HUES48 (cell line): ENCODE measurements around the gene NR5A1.

ENCODE experiments used
- H3K27ac ChIP-seq: one replicate; pipeline ENCODE4 v1.7.0; 2013; ENCODE audit warnings: low read depth, low read length, inconsistent platforms
- H3K27me3 ChIP-seq: 2 replicates; pipeline ENCODE4 v1.6.1; 2013; ENCODE audit warnings: mild to moderate bottlenecking, low read length; ENCODE audit not compliant: control insufficient read depth, insufficient read depth
- H3K36me3 ChIP-seq: 2 replicates; pipeline ENCODE4 v1.6.1; 2013; ENCODE audit warnings: low read length; ENCODE audit not compliant: control insufficient read depth, insufficient read depth
- H3K4me1 ChIP-seq: 2 replicates; pipeline ENCODE4 v1.6.1; 2013; ENCODE audit warnings: mild to moderate bottlenecking, low read length; ENCODE audit not compliant: control insufficient read depth, insufficient read depth
- H3K4me3 ChIP-seq: 2 replicates; pipeline ENCODE4 v1.5.1; 2013; ENCODE audit warnings: mild to moderate bottlenecking, low read depth, low read length
- H3K9ac ChIP-seq: 2 replicates; pipeline ENCODE4 v1.6.1; 2013; ENCODE audit warnings: mild to moderate bottlenecking, low read depth, low read length, moderate library complexity
- H3K9me3 ChIP-seq: 2 replicates; pipeline ENCODE4 v1.6.1; 2013; ENCODE audit warnings: low read length; ENCODE audit not compliant: control insufficient read depth, insufficient read depth

NR5A1 gene

DNA sequence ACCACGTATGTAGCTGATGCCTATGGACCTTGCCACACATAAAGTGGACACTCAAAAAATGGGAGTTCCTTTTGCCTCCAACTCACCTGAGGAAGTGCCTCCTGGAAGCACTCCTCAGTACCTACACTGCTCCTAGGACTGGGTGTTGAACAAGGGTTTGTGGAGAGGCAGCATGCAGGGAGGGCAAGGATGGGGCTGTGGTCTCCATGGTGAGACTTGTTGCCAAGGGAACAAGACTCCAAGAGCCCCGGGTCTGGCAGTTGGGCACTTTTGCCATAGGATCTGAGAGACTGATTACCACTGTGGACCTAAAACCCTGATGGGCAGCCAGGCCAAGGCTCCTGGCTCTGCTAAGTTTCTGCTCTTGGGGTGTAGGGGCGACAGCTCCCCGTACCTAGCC lies 6.9 kb upstream of the NR5A1 start:
- no peak overlapping the region for H3K9ac ChIP-seq
- no peak overlapping the region for H3K4me3 ChIP-seq
- H3K27ac ChIP-seq, result no peak overlapping the region
- peaks cover 2% of the 10 kb centered on the region; the same call in 1 of the 2 replicates for H3K36me3 ChIP-seq
- no peaks in the 10 kb centered on the region for H3K27me3 ChIP-seq
- 0 out of 2 replicates have a peak, but pooled peaks cover 4% of the 10 kb centered on the region for H3K4me1 ChIP-seq
- no peaks in the 10 kb centered on the region for H3K9me3 ChIP-seq

DNA sequence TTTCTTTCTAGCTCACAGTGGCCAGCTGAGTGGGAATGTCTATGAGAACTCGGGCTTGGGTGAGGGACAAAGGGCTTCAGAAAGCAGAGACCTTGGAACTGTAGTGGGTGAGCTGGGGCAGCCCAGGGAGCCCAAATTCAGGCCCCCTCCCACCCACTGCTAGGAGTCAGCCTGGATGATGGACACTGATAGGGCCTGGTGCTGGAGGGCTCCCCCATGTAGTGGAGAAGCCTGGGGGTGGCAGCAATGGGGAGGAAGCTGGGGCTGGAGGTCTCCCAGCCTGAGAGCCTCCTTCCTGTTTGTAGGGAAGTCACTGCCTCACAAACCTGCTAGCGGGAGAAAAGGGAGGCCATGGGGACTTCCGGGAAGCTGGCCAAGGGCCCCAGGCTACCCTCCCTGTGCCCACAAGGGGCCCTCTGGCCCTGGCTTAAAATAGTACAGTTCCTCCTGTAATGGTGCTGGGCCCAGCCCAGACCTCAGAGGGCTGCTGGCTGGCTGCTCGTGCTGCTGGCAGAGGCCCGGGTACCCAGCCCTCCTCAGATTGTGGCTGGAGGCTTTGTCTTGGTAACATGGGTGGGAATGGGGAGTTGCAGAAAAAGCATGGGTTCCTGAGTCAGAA lies 6.3 kb upstream of the NR5A1 start:
- H3K4me3 ChIP-seq, result no peak overlapping the region
- no peak overlapping the region for H3K27ac ChIP-seq
- H3K36me3 ChIP-seq, result no peaks in the 10 kb centered on the region
- H3K9me3 ChIP-seq, result no peaks in the 10 kb centered on the region
- 0 out of 2 replicates have a peak, but pooled peaks cover 4% of the 10 kb centered on the region for H3K4me1 ChIP-seq
- no peaks in the 10 kb centered on the region for H3K27me3 ChIP-seq
- H3K9ac ChIP-seq, result no peak overlapping the region

- no peak overlapping the region for H3K4me3 ChIP-seq
- H3K9me3 ChIP-seq, result no peaks in the 10 kb centered on the region
- no peaks in the 10 kb centered on the region for H3K36me3 ChIP-seq
- no peak overlapping the region for H3K27ac ChIP-seq
- H3K9ac ChIP-seq, result no peak overlapping the region
- H3K4me1 ChIP-seq, result 0 out of 2 replicates have a peak, but pooled peaks cover 4% of the 10 kb centered on the region
- H3K27me3 ChIP-seq, result no peaks in the 10 kb centered on the region
Measured at GRCh38 chr9:124512806-124513204, 5.6 kb upstream of the NR5A1 start.

GRCh38 chr9:124511891-124512805 lies 4.9 kb upstream of the NR5A1 start:
- Histone ChIP-seq H3K36me3 (no peaks in the 10 kb centered on the region), H3K4me1 (0 out of 2 replicates have a peak, but pooled peaks cover 4% of the 10 kb centered on the region), H3K27ac (no peak overlapping the region), H3K9ac (no peak overlapping the region), H3K27me3 (no peaks in the 10 kb centered on the region), H3K9me3 (no peaks in the 10 kb centered on the region), H3K4me3 (no peak overlapping the region)

DNA sequence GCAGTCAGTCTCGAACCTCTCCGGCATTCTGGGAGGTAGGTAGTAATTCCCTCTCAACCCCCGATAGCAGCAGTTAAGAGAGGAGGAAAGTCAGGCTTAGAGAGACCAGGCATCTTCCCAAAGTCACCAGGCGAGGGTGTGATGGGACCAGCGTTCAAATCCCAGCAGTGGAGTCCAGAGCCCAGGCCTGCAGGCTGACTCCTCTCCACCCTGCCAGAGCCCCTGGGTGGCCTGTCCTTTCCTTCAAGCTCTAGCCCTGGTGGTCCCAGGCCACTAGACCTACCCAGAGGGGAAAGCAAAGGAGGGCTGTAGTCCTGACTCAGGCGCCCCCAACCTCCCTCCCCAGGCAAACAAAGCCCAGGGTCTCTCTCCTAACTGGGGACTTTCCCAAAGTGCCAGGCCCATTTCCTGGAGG lies 4.2 kb upstream of the NR5A1 start:
- H3K9me3 ChIP-seq, result no peaks in the 10 kb centered on the region
- peaks cover 3% of the 10 kb centered on the region for H3K27me3 ChIP-seq
- H3K4me3 ChIP-seq, result no peak overlapping the region
- 0 out of 2 replicates have a peak, but pooled peaks cover 4% of the 10 kb centered on the region for H3K4me1 ChIP-seq
- H3K27ac ChIP-seq, result no peak overlapping the region
- H3K9ac ChIP-seq, result no peak overlapping the region
- no peaks in the 10 kb centered on the region for H3K36me3 ChIP-seq

GRCh38 chr9:124510650-124511425 lies 3.6 kb upstream of the NR5A1 start:
- H3K4me1 ChIP-seq, result 0 out of 2 replicates have a peak, but pooled peaks cover 4% of the 10 kb centered on the region

DNA sequence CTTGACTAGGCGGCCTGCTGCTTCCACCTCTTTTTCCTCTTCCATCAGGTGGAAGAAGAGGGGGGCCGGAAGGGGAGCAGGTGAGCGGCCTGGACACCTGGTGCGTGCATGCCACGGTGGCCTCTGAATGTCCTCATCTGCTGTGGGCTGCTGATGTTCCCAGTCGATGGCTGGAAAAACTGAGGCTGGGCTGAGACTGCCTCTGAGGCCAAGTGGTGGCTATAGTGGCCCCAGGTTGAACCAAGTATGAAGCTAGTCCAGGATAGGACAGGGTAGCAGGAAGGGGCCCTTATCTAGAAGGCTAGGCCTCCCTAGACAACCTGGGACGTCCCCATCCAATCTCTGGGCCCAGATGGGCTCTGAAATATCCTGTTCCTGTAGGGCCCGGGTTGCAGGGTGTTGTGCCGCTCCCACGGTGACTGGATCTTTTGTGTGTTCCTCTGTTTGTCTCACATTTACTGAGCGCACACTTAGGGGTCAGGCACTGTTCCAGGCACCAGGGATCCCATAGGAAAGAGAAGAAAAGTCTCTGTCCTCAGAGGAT lies 753 bp upstream of the NR5A1 start:
- Histone ChIP-seq H3K9ac (no peak overlapping the region), H3K4me3 (no peak overlapping the region), H3K27ac (no peak overlapping the region), H3K9me3 (no peaks in the 10 kb centered on the region), H3K4me1 (peaks cover 9% of the 10 kb centered on the region; the same call in 1 of the 2 replicates), H3K27me3 (peaks cover 36% of the 10 kb centered on the region), H3K36me3 (no peaks in the 10 kb centered on the region)

More at GRCh38 chr9:124510650-124511425, 3.6 kb upstream of the NR5A1 start:
- Histone ChIP-seq H3K27ac (no peak overlapping the region), H3K9ac (no peak overlapping the region), H3K4me3 (no peak overlapping the region), H3K27me3 (peaks cover 9% of the 10 kb centered on the region), H3K36me3 (no peaks in the 10 kb centered on the region), H3K9me3 (no peaks in the 10 kb centered on the region)

DNA sequence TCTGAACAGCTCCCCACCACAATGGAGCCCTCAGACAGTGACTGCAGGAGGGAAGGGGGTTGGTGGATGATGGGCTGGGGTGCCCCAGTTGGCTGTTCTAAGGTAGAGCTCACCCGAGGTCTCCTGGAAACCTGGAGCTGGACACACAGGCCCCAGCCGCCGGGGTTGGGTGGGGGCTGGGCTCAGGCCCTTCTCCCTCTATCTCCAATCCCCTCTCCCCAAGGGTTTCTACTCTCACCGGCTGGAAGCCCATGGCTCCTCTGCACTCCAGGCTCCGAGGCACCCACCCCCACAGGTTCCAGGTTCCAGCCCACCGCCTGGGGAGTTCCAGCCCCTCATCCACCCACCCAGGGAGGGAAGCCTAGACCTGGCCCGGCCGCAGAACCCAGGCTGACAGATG lies 766 bp downstream of the NR5A1 start:
- H3K4me1 ChIP-seq, result peaks cover 5% of the 10 kb centered on the region; the same call in 1 of the 2 replicates
- no peak overlapping the region for H3K9ac ChIP-seq
- no peaks in the 10 kb centered on the region for H3K9me3 ChIP-seq
- H3K27ac ChIP-seq, result no peak overlapping the region
- no peak overlapping the region for H3K4me3 ChIP-seq
- peaks cover 51% of the 10 kb centered on the region for H3K27me3 ChIP-seq
- no peaks in the 10 kb centered on the region for H3K36me3 ChIP-seq

DNA sequence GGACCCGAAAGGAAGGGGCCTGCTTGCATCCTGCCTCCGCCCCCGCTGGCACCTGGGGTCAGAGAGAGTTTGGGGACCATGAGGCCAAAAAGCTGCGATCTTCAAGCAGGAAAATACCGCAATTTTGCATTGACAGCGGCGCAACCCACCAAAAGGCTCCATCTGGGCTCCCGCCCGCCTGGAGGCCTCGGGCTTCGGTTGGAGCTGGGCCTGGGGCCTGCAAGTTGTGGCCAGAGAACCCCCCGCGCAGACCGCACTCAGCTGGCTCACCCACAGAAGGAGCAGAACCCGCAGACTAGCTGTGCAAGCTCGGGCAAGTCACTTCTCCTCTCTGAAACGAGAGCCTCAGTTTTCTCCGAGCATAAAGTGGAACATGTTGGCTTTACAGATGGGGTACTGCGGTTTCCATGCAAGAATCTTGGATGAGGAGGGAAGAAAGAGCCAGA lies 1.3 kb downstream of the NR5A1 start:
- H3K4me3 ChIP-seq, result no peak overlapping the region
- H3K27me3 ChIP-seq, result peaks cover 56% of the 10 kb centered on the region
- H3K27ac ChIP-seq, result no peak overlapping the region
- H3K9ac ChIP-seq, result no peak overlapping the region
- H3K36me3 ChIP-seq, result no peaks in the 10 kb centered on the region
- H3K4me1 ChIP-seq, result peaks cover 5% of the 10 kb centered on the region; the same call in 1 of the 2 replicates
- no peaks in the 10 kb centered on the region for H3K9me3 ChIP-seq
